Adrenal gland (tissue), 5 donors: ENCODE data around the gene C9orf50.

ENCODE experiments used
- CTCF ChIP-seq, 6 experiments: fragments of 450-650 bp in 4 of 6; fragments of 200-600 bp in 2 of 6; sonication (generic) in 1 of 6; IDR thresholded peaks; 1 replicate in 5 of 6; 2 replicates in 1 of 6; pipeline versions ENCODE4 v1.5.1 to v1.8.0; 2016 to 2021; ENCODE audit warnings: antibody characterized with exemption in 6 of 6, mild to moderate bottlenecking in 2 of 6, moderate library complexity in 1 of 6
- POLR2A ChIP-seq, 2 donors: fragments of 450-650 bp; IDR thresholded peaks; one replicate each; pipeline ENCODE4 v1.6.1; 2017; ENCODE audit warnings: antibody characterized with exemption in 2 of 2, mild to moderate bottlenecking in 2 of 2, moderate library complexity in 1 of 2
- donor health status: DM: no; HTN: no; CAD: no.

- TF ChIP-seq CTCF (IDR thresholded peaks at IDR 0.05) (no peak), POLR2A (IDR thresholded peaks at IDR 0.05) (no peak)
Measured at GRCh38 chr9:129586245-129586644, 34.7 kb downstream of the C9orf50 start.
